IPS DF 4.7 (cell line): ENCODE data around the gene IL1RAPL2.
"Not testable (repeated sequence)": the region's sequence is repeated elsewhere in the genome, so short reads cannot be mapped to it uniquely, and the experiment has no call there.

Source experiments
- DNase-seq: peaks from one replicate; pipeline ENCODE4 v3.0.0-alpha.2; 2013; ENCODE audit warnings: low spot score; ENCODE audit errors: extremely low read depth

IL1RAPL2 gene

DNA sequence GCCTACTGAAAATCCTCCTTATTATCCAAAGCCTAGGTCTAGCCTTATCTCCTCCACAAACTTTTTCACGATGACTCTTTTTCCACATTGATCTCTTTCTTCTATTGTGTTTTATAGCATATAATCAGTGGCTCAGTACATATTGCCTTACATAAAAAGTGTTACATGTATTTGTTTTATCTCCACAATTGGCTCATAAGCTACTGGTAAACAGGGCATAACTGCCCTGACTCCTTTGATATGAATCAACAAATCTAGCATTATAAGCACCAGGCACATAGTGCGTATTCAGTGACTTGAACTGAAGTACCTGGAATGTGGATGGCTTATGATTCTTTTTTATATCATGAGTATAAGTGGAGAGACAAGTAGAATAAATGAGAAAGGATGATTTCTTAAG is 447.7 kb downstream of the IL1RAPL2 start:
- no peak for DNase-seq

DNA sequence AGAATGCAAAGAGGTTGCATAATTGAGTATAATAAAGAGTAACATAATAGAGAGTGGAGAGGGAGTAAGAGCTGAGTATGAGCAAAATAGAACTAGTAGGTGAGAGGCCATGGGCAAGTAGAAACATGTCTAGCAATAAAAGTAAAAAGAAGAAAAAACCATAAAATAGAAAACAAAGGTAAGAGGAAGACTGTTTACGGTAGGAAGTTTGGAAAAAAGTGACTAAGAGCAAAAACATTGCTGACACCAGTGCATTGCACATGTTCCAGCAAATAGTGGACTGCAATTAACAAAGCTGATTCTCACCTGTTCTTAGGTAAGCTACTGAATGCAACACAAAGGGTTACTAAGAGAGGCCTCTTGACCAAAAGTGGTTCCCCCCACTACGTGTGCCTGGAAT is 451.6 kb downstream of the IL1RAPL2 start:
- DNase-seq = no peak

- DNase-seq = no peak
These were observed 452.9 kb downstream of the IL1RAPL2 start for GRCh38 chrX:105018865-105019264.

- DNase-seq = not testable (repeated sequence)
These were observed 463.0 kb downstream of the IL1RAPL2 start for GRCh38 chrX:105028962-105029361.

GRCh38 chrX:105038672-105039328 is 472.8 kb downstream of the IL1RAPL2 start:
- DNase-seq = no peak

DNA sequence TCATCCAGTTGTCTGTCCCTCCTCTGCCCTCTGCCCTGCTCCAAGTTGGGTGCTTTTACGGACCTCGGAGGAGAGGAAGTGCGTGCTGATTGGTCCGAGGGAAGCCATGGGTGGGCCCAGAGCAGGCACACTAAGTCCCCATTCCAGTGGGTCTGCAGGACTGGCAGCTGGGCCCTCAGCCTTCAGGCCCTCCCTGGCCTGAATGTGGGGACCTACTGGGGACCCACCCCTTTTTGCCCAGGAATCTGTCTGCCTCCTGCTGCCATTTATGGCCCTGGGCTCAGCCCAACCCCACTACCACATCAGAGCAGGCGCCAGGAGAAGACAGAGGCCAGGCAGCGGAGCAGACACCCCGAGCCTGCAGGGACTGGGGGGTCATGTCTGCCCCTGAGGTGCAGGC is 484.9 kb downstream of the IL1RAPL2 start:
- no peak for DNase-seq

- no peak for DNase-seq
These were observed 485.4 kb downstream of the IL1RAPL2 start for GRCh38 chrX:105051364-105051763.

- no peak for DNase-seq
These were observed 486.9 kb downstream of the IL1RAPL2 start for GRCh38 chrX:105052926-105053325.

GRCh38 chrX:105063743-105064142 is 497.7 kb downstream of the IL1RAPL2 start:
- no peak for DNase-seq

DNA sequence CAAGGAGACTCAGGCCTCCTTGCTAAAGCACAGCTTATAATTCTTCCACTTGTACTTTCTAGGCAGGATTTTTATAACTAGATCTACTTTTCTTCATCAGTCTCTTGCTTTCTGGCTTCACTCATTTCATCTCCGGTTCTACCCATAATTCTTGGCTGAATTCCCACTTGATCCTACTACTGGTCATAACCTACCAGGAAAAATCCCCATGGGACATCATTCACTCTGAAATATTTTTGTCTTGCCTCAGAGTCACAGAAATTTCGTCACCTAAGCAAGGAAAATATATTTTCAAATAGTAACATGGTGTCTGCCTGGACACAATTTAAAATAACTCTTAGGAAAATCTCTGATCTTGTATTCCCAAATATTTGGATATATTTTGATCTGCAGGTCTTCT is 532.2 kb downstream of the IL1RAPL2 start:
- DNase-seq = no peak

- DNase-seq = no peak
These were observed 532.8 kb downstream of the IL1RAPL2 start for GRCh38 chrX:105098812-105099211.

- DNase-seq = no peak
These were observed 535.4 kb downstream of the IL1RAPL2 start for GRCh38 chrX:105101378-105101777.

GRCh38 chrX:105109936-105110335 is 543.9 kb downstream of the IL1RAPL2 start:
- no peak for DNase-seq

- DNase-seq = no peak
These were observed 548.6 kb downstream of the IL1RAPL2 start for GRCh38 chrX:105114554-105115130.

- not testable (repeated sequence) for DNase-seq
These were observed 549.8 kb downstream of the IL1RAPL2 start for GRCh38 chrX:105115596-105116320.

DNA sequence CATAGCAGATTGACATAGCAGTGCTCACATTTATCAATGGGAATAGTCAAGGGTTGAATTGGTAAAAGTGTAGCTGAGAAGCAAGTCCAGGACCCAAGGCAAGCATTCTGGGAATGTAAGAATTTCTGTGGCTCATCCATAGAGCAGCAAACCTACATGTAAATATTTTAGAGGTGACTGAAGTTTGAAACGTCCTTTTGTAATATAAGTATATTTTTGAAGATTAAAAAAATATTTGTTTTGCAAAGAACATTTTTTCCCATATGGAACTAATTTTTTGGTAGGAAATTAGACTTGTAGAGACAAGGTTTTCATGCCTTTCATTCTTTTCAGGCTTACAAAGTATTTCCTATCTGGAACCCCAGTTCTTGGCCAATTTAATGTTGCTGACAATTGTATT is 550.5 kb downstream of the IL1RAPL2 start:
- no peak for DNase-seq

GRCh38 chrX:105117621-105118020 is 551.6 kb downstream of the IL1RAPL2 start:
- DNase-seq = no peak

DNA sequence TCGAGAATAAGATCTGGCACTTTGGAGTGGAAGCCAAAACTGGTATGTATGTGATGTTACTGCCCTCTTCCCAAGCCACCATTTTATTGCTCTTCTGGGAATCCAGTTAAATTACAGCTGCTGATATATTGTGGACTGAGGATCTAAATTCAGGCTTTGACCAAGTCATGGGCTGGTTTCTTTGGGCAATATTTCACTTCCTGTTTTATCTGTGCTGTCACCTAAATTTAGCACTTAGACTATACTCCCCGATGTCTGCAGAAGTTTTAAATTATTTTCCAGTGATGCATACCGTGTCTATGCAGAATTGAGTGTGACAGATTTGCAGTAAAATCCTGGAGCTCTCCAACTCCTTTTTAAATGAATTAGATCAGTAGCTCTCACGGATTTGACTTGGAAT is 554.5 kb downstream of the IL1RAPL2 start:
- no peak for DNase-seq

- DNase-seq = no peak
These were observed 555.2 kb downstream of the IL1RAPL2 start for GRCh38 chrX:105121186-105121585.

- no peak for DNase-seq
These were observed 560.2 kb downstream of the IL1RAPL2 start for GRCh38 chrX:105126201-105126600.

GRCh38 chrX:105134273-105134672 is 568.3 kb downstream of the IL1RAPL2 start:
- no peak for DNase-seq

- no peak for DNase-seq
These were observed 570.8 kb downstream of the IL1RAPL2 start for GRCh38 chrX:105136786-105137185.

DNA sequence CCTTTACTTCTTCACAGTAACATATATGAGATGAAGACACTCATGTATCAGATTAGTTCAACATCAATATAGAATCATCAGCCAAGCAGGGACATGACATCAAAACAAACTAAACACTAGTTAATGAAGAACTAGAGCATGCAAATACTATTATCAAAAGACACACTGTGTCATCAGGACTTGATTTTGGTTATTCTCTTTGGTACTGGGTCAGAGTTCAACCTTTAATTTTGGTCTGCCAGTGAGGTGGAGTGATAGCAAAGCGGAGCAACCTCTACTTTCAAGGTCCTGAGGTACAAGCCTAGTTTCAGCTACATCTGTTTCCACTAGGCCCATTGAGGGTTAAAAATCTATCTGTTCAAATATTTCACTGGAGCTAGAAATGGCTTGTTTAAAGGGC is 584.0 kb downstream of the IL1RAPL2 start:
- DNase-seq = no peak
